Islet of Langerhans (tissue), 1 donor: Measurements from ENCODE around the gene SARDH.

Source experiments
- FAIRE-seq: peaks from one replicate; lab custom pipeline; 2011; peaks lifted over from hg19 to GRCh38; lab: Jason Lieb, UNC

Gene SARDH

DNA sequence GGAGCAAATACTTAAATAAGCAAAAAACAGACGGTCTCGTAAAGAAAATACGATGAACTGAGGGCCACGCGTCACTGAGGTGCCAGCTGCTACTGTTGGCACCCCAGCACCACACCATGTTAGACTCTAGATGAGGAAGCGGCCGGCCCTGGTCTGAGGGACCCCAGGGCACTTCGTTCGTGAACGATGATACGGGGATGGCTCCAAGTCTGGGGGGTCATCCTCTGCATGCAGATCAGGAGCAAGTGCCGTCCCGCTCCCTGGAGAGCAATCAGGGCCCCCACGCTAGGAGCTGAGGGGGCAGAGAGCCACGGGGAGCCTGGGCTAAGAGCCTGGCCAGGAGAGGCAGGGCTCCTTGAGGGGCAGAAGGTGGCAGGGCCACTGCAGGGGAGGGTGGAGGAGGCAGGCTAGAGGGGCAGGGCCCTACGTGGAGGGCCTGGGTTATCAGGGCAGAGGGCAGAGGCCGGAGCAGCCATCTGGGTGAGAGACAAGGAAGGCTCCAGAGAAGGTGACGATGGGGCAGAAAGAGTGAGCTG is 24.1 kb downstream of the SARDH start:
- FAIRE-seq, result no peak

DNA sequence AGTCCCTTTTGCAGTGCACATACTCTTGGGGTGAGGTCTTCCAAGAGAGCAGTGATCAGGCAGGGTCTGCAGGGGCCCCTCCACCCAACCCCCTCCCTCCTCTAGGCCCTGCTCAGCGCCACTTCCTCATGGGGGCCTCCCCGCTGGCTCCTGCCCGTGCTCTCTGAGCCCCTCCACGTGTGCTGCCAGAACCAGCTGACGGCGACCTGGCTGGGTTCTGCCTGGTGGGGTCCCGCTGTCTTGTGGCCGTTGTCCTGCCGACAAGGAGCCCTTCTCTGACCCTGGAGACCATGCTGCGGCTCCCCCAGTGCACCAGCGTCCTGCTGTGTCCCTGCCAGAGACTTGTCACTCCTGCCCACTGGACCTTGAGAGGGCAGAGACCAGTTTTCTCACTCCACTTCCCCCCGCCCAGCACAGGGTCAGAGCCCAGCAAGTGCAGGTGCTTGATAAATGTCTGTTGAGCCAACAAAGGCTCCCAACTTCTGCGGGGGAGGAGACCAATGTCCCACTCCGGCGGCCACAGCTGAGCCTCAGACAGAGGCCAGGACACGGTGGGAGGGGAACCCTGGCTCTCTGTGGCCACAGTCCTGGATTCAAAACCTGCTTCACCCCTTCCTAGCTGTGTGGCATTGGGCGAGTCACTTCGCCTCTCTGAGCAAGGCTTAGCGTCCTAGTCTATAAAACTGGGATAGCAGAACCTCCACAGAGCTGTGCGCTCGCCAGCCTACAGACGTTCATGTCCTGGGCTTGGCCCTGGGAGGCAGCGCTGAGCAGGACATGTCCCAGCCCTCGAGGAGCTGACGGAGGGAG is 24.8 kb downstream of the SARDH start:
- no peak for FAIRE-seq

DNA sequence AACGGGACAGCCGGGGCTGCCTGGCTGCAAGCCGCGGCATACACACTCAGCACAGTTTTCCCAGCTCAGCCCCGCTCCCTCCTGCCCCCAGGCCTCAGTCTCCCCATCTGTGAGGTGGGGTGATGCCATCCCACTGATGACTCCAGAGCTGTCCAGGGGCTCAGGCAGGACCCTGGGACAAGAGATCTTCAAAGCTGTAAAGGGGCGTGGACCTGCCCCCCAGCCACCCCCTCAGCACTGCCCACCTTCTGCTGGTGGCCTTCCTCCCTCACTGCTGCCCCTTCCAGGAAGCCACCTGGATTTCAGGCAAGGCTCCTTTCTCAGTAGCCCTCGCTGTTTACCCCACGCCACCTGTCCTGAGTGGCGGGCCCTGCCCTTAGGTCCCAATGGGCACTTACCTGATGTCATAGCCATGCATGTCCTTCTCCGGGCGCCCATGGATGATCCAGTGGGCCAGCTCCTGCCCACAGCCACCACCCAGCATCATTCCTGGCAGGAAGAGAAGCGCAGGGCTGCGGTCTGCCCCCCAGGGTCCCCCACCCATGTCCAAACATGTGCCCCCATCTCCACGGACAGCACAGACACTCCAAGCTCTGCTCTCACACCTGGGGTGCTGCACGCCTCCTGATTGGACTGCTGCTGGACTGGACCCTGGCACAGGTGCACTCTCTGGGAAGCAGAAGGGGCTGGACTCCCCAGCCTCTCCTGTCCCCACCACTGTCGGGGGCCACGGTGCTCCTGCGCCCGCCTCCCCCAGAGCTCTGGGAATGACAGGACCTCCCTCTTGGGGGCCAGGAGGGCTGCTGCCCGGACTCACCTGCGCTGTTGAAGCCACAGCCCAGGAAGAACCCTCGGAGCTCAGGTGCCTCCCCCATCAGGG is 25.7 kb downstream of the SARDH start:
- no peak for FAIRE-seq

DNA sequence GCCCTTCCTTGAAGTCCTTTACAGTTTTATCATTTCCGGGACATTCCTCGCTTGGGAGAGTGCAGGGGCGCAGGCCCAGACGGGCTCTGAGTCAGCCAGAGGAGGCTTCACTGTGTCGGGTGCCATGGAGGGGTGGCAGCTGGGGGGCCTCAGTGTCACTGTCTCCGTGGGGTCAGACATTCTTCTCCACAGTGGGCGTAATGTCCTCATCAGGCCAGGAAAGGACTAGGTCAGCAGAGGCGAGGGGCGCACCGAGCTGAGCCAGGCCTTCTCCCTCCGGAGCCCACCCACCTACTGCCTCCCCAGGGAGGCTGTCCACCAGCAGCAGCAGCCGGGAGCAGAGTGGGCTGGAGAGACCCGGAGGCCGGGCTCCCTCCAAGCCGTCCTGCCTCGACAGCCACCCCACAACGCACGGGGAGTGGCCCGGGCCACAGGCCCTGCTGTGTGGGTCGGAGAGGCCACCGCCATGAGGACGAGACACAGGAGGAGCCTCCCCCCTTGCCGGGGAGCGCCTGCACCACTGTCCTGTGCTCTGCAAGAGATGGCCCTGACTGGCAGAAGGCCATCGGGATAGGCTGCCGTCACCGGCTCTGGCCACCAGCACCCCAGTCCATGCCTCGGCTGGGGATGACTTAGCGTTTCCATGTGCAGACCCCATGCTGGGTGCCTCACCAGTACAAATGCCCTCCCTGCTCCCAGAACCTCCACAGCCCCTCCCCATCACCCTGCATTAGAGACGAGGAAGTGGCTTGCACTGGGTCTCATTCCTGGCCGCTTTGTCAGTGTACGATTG is 26.5 kb downstream of the SARDH start:
- FAIRE-seq, result no peak

DNA sequence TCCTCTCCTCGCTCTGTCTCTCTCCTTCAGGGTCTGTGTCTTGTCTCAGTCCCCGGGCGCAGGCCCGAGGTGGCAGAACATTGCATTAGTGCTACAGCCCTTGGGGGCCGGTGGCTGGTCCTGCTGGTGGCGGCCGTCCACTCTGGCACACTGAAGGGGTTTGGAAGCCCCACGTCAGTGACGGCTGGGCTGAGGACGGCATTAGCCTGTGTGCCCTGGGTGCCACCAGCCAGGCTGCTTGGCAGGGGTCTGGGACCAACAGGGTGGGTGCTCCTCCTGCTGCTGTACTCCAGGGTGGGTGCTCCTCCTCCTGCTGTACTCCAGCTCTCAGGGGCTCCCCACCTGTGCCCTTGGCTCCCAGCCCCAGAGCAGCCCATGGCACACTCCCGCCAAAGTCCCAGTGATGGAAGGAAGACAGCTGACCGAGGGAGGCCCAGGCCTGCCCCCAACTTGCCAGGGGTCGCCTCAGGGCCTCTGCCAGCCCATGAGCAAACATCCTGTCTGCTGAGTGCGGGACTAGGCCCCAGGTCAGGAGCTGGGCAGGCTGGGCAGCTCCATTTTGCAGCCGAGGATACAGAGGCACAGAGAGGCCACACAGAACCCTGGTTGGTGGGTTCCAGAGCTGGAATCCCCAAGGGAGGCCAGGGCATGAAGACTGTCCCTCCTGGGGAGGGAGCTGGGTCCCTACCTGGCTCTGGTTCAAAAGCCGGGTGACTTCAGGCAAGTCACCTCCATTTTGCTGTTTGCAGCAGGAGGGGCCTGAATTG is 27.3 kb downstream of the SARDH start:
- no peak for FAIRE-seq

DNA sequence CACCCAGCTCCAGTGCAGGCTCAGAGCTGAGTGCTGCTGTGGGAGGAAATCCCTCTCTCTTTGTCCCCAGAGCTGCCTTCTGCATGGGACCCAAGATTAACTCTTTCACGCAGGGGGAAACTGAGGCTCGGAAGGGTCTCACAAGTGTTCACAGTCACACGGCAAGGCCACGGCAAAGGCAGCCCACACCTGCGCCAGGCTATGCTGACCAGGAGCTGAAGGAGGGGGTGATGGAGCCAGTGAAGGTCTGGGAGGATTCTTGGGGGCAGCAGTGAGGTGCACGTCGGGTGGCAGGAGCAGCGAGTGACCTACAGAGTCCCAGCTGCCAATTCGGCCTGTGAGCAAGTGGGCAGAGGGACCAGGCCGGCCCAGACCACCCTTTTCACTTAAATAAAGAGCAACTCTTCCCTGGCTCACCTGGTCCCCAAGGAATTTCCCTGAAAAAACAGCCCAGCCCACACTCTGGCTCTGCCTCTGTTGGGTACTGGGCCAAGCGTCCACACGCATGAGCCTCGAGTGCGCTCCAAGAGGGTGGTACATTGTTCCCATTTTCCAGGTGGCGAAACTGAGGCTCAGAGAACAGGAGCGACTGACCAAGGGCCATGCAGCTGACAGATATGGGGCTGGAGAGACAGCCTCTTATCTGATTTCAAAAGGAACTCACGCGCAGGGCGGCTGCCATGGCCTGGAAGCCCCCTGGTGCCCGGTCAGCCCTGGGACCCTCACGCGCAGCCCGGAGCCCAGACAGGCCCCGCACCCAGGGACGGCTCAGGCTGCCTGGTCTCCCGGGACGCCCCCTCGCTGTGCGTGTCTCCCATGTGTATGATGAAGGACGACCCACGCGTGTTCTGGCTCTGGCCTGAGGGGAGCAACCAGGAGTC is 28.2 kb downstream of the SARDH start:
- no peak for FAIRE-seq

DNA sequence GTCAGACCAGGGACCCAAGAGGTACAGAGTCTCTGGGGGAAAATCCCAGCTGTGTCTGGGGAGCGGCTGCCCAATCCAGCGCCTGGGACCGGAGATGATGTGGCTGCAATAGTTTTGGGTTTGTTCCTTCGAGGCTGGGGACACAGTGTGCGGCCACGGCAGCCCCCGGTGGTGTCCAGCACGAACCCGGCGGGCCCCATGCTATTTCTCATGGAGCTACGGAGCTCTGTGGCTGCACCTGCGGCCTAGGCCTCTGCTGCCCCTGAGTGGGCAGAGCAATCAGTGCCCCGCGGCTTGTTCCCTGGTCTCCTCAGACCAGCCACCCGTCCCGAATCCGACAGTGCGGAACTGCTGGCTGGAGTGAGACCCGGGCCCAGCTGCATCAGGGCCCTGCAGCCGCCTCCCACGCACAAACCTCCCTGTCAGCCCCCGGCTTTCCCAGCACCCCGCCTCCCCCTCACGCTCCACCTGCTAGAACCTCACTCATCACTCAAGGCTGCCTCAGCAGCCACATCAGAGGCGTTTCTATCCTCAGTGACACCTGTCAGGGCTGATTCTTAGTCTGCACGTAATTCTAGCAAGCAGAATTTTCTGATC is 29.0 kb downstream of the SARDH start:
- FAIRE-seq, result no peak

DNA sequence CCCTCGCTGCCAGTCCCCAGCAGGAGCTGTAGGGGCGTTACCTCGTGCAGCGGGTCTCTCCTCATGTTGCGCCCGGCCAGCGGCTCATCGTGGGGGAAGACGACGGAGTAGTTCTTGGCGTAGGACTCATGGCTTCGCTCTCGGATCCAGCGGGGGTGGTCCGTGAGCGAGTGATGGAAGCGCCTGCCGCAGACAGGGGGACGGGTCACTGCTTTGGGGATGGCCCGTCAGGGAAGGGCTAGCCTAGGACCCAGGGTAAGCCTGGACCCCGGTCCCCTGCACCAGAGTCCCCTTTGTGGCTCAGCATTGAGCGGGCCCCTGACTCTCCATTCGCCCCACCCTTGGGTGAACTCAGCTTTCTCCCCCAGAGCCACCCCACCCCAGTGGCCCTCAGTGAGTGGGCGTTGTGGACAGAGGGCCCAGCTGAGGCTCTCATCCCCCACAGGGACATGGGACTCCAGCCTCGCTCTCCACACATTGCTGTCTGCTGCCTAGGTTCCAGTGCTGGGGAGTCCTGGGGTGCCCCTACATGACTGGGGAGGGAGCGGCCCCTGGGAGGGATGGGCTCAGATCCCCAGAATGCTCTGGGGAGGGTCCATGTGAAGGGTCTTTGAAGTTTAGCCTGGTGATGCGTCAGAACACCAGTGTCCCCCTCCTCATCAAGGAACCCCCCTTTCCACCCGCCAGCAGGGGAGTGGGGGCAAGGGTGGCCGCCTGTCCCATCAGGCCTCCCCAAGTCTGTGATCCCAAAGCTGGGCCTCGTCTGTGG is 29.7 kb downstream of the SARDH start:
- no peak for FAIRE-seq

DNA sequence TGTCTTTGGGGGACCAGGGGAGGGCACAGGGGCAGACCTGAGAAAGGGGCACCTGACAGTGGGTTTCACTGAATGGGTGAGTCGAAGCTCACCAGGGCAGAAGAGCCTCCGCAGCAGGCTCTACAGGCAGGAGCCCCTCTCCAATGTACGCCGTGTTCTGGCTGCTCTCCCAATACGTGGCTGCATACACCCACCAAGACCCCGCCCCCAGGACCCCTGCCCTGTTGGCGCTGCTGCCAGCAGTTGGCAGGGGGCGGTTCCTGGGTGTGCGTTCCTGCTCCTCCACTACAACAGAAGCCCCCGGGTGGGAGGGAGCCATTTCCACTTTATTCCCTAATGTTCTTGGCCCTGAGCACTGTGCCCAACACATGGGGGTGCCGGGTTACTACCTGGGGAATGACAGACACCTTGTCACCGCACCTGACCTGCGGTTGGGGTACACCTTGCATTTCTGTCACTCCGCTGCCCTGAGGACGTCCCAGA is 30.3 kb downstream of the SARDH start:
- FAIRE-seq, result no peak

DNA sequence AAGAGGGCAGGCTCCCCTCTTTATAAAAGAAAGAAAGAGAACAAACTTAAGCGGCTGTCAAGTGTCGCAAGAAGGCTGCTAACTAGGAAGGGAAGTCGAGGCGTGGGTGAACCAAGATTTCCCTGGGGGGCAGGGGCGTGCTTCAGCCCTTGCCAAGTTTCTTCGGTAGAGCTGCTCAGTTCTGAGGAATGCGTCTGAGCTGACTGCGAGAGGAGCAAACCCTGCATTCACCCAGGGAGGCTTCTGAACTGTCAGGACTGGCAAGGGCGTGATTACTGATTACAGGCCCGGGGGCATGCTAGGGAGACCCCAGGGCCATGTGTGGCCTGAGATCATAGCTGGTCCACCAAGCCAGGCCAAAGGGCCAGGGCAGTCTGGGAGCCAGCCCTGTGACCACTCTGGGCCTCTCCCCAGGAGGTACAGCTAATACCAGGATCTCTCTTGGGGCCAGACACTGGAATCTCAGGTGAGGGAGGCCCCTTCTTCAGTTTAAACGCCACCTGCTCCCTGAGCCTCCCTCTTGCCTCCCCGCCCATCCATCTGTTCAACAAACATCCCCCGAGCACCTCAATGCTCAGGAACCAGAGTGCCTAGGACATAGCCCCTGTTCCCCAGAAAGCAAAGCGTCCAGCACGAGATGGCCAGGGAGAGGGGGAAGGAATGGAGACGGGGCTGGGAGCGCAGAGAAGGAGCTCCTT is 30.9 kb downstream of the SARDH start:
- no peak for FAIRE-seq

DNA sequence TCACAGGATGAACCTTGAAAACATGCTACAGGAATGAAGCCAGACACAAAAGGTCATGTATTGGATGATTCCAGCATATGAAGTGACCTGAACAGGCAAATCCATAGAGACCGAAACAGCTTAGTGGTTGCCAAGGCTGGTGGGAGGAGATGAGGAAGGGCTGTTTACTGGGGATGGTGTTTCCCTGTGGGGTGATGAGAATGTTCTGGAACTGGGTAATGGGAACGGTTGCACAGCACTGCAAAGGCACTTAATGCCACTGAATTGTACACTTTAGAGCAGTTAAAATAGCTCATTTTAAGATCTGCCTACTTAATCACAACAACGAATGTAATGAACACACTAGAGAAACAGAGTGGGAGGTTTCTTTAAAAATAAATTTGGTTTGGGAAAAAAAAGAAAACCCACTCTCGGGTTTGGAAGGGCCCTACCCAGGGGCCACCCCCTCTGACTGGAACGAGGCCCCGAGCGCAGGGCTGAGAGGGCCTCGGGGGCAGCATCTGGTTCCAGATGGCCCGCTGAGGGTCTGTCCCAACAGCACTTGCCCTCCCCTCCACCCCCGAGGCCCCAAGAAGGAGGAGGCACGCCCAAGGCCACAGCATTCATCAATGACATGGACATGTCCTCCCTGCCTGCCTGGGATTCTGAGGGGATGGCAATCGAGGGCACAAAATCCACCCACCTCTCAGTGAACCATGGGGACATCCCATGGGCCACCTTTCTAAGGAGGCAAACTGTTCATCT is 31.7 kb downstream of the SARDH start:
- no peak for FAIRE-seq

DNA sequence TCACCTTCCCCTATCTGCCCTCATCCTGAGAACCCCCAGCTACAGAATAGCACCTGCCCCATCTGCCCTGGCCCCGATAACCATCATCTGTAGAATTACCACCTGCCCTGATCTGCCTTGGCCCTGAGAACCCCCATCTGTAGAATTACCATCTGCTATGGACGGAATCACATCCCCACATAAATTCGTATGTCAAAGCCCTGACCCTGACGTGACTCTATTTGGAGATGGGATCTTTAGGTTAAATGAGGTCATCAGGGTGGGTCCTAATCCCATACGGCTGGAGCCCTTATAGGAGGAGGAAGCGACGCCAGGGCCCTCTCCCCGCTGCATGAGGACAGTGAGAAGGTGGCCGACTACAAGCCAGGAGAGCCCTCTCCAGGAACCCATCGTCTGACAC is 32.6 kb downstream of the SARDH start:
- FAIRE-seq, result no peak

DNA sequence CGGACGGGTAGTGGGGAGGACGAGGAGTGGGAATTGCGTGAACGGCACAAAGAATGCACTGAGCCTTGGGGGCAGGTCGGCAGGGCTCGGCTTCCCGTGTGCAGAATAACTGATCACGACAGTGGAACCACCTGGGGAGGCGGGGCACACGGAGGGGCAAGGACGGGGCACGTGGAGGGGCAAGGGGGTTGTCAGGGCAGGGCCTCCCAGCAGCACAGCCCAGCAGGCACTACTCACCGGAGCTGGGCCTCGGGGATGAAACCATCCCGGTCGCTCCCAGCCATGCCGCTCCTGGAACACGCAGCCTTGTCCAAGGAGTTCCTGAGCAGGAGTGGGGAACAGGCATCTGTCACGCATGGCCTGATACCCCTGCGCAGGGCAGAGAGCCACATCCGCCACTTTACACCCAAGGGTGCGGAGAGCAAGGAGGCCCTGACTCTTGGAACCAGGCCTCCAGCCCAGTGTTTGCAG is 33.4 kb downstream of the SARDH start:
- FAIRE-seq, result no peak

DNA sequence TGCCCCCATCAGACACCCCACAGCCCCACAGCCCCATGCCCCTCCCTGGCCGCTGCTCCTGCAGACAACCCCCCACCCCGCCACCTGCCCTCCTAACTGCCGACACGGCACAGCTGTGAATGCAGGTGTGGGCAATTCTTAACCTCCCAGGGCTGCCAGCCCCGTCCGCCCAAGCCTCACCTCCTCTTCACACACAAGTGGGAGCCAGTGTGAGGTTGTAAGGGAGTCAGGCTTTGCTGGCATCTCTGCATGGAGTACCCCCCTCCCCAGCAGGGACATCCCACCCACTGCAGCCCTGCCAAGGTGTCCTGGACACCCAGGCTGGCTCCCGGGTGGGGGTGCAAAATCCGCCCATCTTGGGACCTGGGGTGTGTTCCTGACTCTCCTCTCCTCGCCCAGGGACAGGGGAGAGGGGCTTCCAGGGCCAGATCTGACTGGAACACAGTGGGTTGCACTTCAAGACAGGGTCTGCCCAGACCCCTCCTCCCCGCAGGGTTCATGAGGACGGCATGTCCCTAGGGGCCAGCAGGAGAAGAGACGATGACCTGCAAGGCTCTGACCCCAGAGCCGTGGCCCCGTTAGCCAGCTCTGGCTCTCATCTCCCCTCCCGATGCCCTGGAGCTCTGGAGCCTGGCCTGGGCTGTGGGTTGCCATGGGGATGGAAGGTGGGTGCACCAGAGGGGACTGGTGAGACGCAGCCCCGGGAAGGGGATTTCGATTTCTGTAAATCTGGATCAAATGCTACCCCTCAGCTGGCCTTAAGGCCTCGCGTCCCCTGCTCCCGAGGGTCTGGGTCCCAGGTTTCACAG is 34.4 kb downstream of the SARDH start:
- FAIRE-seq, result no peak

DNA sequence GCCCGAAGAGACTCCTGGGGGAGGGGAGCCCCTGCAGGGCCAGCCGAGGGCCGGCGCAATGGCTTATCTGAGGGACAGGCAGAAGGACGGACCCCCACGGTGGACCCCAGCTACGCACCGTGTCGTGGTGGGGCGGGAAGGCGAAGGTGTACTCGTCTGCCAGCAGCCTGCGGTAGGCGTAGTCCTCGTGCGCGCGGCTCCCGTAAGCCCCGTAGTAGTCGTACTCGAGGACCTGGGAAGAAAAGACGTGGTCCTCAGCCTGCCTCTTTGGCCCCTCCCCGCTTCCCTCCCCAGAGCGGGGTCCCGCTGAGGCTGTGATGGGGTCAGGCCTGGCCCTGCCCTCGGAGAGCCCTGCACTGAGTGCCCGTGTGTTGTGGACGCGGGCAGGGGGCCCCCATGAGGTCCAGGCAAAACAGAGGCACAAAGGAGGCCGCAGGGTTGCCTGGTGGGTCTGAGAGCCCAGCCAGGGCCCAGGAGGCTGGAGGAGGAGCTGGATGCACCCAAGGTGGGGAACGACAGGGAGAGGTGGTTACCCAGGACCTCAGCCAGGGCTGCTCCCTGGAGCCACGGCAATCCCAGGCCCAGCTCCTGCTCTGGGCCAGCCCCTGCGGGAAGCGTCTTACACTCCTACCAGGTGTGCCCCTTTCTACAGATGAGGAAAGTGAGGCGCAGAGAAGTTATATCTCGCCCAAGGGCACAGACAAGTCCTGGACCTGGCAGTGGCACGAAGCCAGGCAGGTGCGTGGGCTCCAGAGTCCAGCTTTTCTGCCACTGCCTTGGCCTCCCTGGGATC is 35.2 kb downstream of the SARDH start:
- FAIRE-seq, result no peak
